ENCODE data around the gene TNFSF10.
"Not testable (repeated sequence)": the region's sequence is repeated elsewhere in the genome, so short reads cannot be mapped to it uniquely, and the experiment has no call there.

TNFSF10 gene

DNA sequence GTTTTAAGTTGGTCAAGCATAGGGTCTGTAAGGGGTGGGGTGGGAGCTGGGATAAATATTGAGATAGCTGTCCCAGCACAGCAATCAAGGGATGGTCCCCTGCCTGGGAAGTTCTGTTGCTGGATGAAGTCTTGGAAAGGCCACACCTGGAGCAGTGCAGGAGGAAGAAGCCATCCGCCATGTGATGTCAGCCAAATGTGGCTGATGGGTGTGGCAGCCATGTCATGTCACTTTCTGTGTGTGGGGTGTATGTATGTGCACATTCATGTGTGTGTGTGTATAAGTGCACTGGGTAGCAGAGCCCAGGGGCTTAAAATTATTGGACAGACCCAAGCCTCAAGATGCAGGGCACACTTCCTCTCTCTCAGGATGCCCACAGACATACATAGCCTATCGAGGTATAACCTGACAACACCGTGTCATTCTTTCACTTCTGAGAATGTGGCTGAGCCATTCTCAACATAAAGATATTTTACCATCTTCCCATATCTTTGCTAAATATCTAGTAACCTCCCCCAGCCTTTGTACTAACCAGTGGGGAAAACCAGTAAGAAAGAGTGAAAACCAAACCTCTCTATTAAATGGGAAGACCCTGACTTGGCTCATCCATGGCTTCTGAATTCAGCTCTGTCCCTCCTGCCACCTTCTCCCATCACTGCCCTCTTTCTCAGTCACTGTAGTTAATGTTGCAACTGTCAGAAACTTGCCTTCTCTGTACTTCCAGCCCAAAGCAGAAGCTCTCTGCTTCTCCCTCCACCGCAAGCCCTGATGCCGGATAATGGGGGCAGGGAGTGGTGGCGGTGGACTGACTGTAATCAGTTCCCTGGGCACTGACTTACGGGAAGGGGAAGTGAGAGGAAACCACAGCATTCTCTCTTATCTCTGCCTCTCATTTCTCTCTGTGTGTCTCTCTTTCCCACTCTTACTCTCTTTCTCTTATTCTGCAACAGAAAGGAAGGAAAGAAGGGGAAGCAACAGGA, 11.2 kb downstream of the TNFSF10 start:
- Histone ChIP-seq H4K91ac (ENCODE audit: low read depth, low read length) (no peak overlapping the region), H3K14ac (ENCODE audit: low read length) (no peak overlapping the region), H4K8ac (ENCODE audit: low read depth, low read length) (no peak overlapping the region), H3K27me3 (ENCODE audit: insufficient read depth, low read length) (no peaks in the 10 kb centered on the region), H2BK5ac (ENCODE audit: low read depth, low read length, poor library complexity) (no peak overlapping the region), H3K36me3 (ENCODE audit: control insufficient read depth in 1 of 2, insufficient read depth in 2 of 2, low read length in 2 of 2) (no peaks in the 10 kb centered on the region), H2BK120ac (ENCODE audit: insufficient read depth, low read length, poor library complexity) (no peak overlapping the region), H3K79me1 (ENCODE audit: low read length) (no peaks in the 10 kb centered on the region), H3K79me2 (ENCODE audit: control insufficient read depth, insufficient read depth, low read length, poor library complexity) (no peaks in the 10 kb centered on the region), H3K9me3 (ENCODE audit: insufficient read depth, low read depth, low read length) (no peaks in the 10 kb centered on the region), H3K4ac (ENCODE audit: low read depth, low read length) (no peak overlapping the region), H4K12ac (ENCODE audit: low read depth, low read length) (no peak overlapping the region), H3K9ac (ENCODE audit: low read length) (no peak overlapping the region), H2BK12ac (ENCODE audit: low read length) (no peak overlapping the region), H3K23ac (ENCODE audit: low read length) (no peak overlapping the region), H3K4me3 (ENCODE audit: low read depth, low read length) (no peak overlapping the region), H3K4me2 (ENCODE audit: low read length) (no peak overlapping the region), H2AK5ac (ENCODE audit: low read length) (no peak overlapping the region), H3K27ac (ENCODE audit: low read depth, low read length) (no peak overlapping the region), H3K4me1 (ENCODE audit: control insufficient read depth in 1 of 2, insufficient read depth in 2 of 2, low read length in 2 of 2) (no peaks in the 10 kb centered on the region), H2AFZ (ENCODE audit: insufficient read depth, low read length, poor library complexity) (no peak overlapping the region), H3K18ac (ENCODE audit: low read length) (no peak overlapping the region)
- DNase-seq = peak; percentile 39 to 44
- no CpG with 5 or more reads among the region's 7 CpGs for WGBS (ENCODE audit: extremely low coverage, insufficient coverage, insufficient read length)

DNA sequence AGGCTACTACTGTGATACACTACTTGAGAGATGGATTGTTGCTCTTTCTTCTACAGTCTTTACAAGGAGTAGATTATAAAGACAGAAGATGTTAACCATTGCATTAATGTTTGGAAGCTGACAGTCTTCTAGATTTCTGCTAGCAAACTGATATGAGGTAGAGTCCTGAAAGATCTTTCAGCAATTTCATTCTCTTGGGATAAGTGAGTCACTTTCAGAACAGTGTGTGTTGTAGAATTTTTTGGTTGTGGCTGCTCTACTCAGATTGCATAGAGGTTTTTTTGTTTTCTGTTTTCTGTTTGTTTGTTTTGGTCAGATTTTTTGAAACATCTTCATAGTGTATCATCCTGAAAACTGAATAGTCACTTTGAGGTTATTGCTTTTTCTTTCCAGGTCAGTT, 17.1 kb downstream of the TNFSF10 start:
- Histone ChIP-seq H2BK5ac (ENCODE audit: low read depth, low read length, poor library complexity) (no peak overlapping the region), H2AK5ac (ENCODE audit: low read length) (no peak overlapping the region), H3K9me3 (ENCODE audit: insufficient read depth, low read depth, low read length) (no peaks in the 10 kb centered on the region), H4K91ac (ENCODE audit: low read depth, low read length) (no peak overlapping the region), H2BK12ac (ENCODE audit: low read length) (no peak overlapping the region), H3K79me1 (ENCODE audit: low read length) (no peaks in the 10 kb centered on the region), H3K18ac (ENCODE audit: low read length) (no peak overlapping the region), H3K4me3 (ENCODE audit: low read depth, low read length) (no peak overlapping the region), H2AFZ (ENCODE audit: insufficient read depth, low read length, poor library complexity) (no peak overlapping the region), H4K12ac (ENCODE audit: low read depth, low read length) (no peak overlapping the region), H3K36me3 (ENCODE audit: control insufficient read depth in 1 of 2, insufficient read depth in 2 of 2, low read length in 2 of 2) (no peaks in the 10 kb centered on the region), H3K4ac (ENCODE audit: low read depth, low read length) (no peak overlapping the region), H3K27ac (ENCODE audit: low read depth, low read length) (no peak overlapping the region), H4K8ac (ENCODE audit: low read depth, low read length) (no peak overlapping the region), H2BK120ac (ENCODE audit: insufficient read depth, low read length, poor library complexity) (no peak overlapping the region), H3K79me2 (ENCODE audit: control insufficient read depth, insufficient read depth, low read length, poor library complexity) (no peaks in the 10 kb centered on the region), H3K9ac (ENCODE audit: low read length) (no peak overlapping the region), H3K23ac (ENCODE audit: low read length) (no peak overlapping the region), H3K4me2 (ENCODE audit: low read length) (no peak overlapping the region), H3K14ac (ENCODE audit: low read length) (no peak overlapping the region), H3K4me1 (ENCODE audit: control insufficient read depth in 1 of 2, insufficient read depth in 2 of 2, low read length in 2 of 2) (no peaks in the 10 kb centered on the region), H3K27me3 (ENCODE audit: insufficient read depth, low read length) (no peaks in the 10 kb centered on the region)
- DNase-seq = no peak

GRCh38 chr3:172501540-172501939, 21.7 kb downstream of the TNFSF10 start:
- Histone ChIP-seq H4K91ac (ENCODE audit: low read depth, low read length) (no peak overlapping the region), H4K8ac (ENCODE audit: low read depth, low read length) (no peak overlapping the region), H3K18ac (ENCODE audit: low read length) (no peak overlapping the region), H2AFZ (ENCODE audit: insufficient read depth, low read length, poor library complexity) (no peak overlapping the region), H3K14ac (ENCODE audit: low read length) (no peak overlapping the region), H3K9me3 (ENCODE audit: insufficient read depth, low read depth, low read length) (no peaks in the 10 kb centered on the region), H3K4ac (ENCODE audit: low read depth, low read length) (no peak overlapping the region), H2AK5ac (ENCODE audit: low read length) (no peak overlapping the region), H3K79me2 (ENCODE audit: control insufficient read depth, insufficient read depth, low read length, poor library complexity) (no peaks in the 10 kb centered on the region), H3K27me3 (ENCODE audit: insufficient read depth, low read length) (no peaks in the 10 kb centered on the region), H3K27ac (ENCODE audit: low read depth, low read length) (no peak overlapping the region), H3K79me1 (ENCODE audit: low read length) (no peaks in the 10 kb centered on the region), H3K36me3 (ENCODE audit: control insufficient read depth in 1 of 2, insufficient read depth in 2 of 2, low read length in 2 of 2) (no peaks in the 10 kb centered on the region), H2BK5ac (ENCODE audit: low read depth, low read length, poor library complexity) (no peak overlapping the region), H3K23ac (ENCODE audit: low read length) (no peak overlapping the region), H2BK12ac (ENCODE audit: low read length) (no peak overlapping the region), H3K4me3 (ENCODE audit: low read depth, low read length) (no peak overlapping the region), H3K4me1 (ENCODE audit: control insufficient read depth in 1 of 2, insufficient read depth in 2 of 2, low read length in 2 of 2) (no peaks in the 10 kb centered on the region), H3K9ac (ENCODE audit: low read length) (no peak overlapping the region), H4K12ac (ENCODE audit: low read depth, low read length) (no peak overlapping the region), H3K4me2 (ENCODE audit: low read length) (no peak overlapping the region), H2BK120ac (ENCODE audit: insufficient read depth, low read length, poor library complexity) (no peak overlapping the region)
- no peak for DNase-seq

GRCh38 chr3:172490198-172490669, 33.0 kb downstream of the TNFSF10 start:
- H4K8ac ChIP-seq (ENCODE audit: low read depth, low read length); H2BK120ac ChIP-seq (ENCODE audit: insufficient read depth, low read length, poor library complexity); H2BK5ac ChIP-seq (ENCODE audit: low read depth, low read length, poor library complexity); H4K12ac ChIP-seq (ENCODE audit: low read depth, low read length); H3K27ac ChIP-seq (ENCODE audit: low read depth, low read length); H3K36me3 ChIP-seq (ENCODE audit: control insufficient read depth in 1 of 2, insufficient read depth in 2 of 2, low read length in 2 of 2); H3K9me3 ChIP-seq (ENCODE audit: insufficient read depth, low read depth, low read length); H3K4me2 ChIP-seq (ENCODE audit: low read length); H3K9ac ChIP-seq (ENCODE audit: low read length); H3K79me2 ChIP-seq (ENCODE audit: control insufficient read depth, insufficient read depth, low read length, poor library complexity); H2AK5ac ChIP-seq (ENCODE audit: low read length); H3K79me1 ChIP-seq (ENCODE audit: low read length); H3K14ac ChIP-seq (ENCODE audit: low read length); H3K4me3 ChIP-seq (ENCODE audit: low read depth, low read length); H2AFZ ChIP-seq (ENCODE audit: insufficient read depth, low read length, poor library complexity); H3K4ac ChIP-seq (ENCODE audit: low read depth, low read length); H4K91ac ChIP-seq (ENCODE audit: low read depth, low read length); H2BK12ac ChIP-seq (ENCODE audit: low read length); H3K27me3 ChIP-seq (ENCODE audit: insufficient read depth, low read length); H3K18ac ChIP-seq (ENCODE audit: low read length); H3K23ac ChIP-seq (ENCODE audit: low read length); H3K4me1 ChIP-seq (ENCODE audit: control insufficient read depth in 1 of 2, insufficient read depth in 2 of 2, low read length in 2 of 2): not testable (repeated sequence)
- peak; percentile 71 to 89 for DNase-seq
- WGBS (ENCODE audit: extremely low coverage, insufficient coverage, insufficient read length) = no CpG with 5 or more reads among the region's 4 CpGs

All from trophoblast cell (in vitro differentiated cells and primary cell).